ENCODE measurements around the gene CNDP2.

The CNDP2 gene

DNA sequence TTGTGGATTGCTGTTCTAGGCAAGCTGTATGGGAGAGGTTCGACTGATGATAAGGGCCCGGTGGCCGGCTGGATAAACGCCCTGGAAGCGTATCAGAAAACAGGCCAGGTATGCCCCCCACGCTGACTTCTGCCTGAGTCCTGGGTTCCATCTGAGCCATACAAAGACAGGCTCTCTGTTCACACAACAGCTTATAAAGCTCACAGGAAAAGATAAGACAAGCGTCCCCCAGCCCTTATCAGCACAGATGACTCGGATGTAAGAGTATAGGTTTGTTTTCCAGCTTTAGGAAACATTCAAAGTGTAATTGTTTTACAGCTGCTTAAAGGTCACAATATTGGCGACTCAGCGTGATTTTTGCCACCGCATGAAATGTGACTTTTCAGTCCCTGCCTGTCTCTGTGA is 12.7 kb downstream of the CNDP2 start:
- TF ChIP-seq, protein P1, sequence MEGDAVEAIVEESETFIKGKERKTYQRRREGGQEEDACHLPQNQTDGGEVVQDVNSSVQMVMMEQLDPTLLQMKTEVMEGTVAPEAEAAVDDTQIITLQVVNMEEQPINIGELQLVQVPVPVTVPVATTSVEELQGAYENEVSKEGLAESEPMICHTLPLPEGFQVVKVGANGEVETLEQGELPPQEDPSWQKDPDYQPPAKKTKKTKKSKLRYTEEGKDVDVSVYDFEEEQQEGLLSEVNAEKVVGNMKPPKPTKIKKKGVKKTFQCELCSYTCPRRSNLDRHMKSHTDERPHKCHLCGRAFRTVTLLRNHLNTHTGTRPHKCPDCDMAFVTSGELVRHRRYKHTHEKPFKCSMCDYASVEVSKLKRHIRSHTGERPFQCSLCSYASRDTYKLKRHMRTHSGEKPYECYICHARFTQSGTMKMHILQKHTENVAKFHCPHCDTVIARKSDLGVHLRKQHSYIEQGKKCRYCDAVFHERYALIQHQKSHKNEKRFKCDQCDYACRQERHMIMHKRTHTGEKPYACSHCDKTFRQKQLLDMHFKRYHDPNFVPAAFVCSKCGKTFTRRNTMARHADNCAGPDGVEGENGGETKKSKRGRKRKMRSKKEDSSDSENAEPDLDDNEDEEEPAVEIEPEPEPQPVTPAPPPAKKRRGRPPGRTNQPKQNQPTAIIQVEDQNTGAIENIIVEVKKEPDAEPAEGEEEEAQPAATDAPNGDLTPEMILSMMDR (IDR thresholded peaks at IDR 0.05; ENCODE audit: extremely low read depth, insufficient read depth, missing control alignments): no peak
- DNase-seq (ENCODE audit: low spot score): no peak
- in situ Hi-C loops (cut with MboI; ENCODE audit: low pct_unique_long_range_greater_than_20kb, low sequenced_read_pairs, unreplicated experiment): no loop called here

DNA sequence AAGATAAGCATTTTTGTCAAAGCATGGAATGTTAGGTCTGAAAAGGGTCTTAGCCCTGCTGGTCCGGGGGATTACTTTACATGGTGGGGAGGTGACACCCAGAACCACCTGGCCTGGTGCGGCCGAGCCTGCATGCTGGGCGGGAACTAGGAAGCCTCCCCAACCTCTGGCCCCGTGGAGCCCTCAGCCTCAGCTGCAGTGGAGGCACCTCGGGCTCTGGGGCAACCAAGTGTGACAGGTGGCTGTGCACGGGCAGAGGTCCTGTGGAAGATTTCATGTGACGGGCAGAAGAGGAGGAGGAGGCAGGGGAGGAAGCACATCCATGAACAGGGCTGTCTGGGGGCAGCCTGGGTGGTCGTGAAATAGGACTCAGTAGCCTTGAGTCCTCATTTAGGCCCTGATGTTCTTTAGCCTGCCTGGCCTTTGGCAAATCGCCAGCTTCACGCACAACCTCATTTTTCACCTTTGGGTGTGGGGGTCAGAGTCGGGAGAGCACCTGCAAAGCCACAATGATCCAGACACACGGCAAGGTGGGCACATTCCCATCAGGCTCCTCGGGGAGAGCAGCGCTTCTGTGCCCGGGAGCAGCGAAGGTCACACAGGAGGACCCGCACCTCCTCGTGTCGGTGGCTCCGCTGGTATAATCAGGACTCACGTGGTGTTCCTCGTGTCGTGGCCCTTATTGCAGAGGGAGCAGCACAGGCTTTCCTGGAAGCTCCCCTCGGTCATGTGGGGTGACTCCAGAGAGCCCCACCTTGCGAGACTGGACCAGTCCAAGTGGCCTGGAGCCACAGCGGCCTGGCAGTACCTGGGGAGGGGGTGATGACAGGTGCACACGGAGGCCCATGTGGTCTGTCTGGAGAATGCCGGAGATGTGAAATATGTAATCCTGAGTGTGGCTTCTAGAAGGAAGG is 13.9 kb downstream of the CNDP2 start:
- in situ Hi-C loops (cut with MboI; ENCODE audit: low pct_unique_long_range_greater_than_20kb, low sequenced_read_pairs, unreplicated experiment): no loop called here
- TF ChIP-seq, protein P1 (IDR thresholded peaks at IDR 0.05; ENCODE audit: extremely low read depth, insufficient read depth, missing control alignments): no peak
- no peak for DNase-seq (ENCODE audit: low spot score)

DNA sequence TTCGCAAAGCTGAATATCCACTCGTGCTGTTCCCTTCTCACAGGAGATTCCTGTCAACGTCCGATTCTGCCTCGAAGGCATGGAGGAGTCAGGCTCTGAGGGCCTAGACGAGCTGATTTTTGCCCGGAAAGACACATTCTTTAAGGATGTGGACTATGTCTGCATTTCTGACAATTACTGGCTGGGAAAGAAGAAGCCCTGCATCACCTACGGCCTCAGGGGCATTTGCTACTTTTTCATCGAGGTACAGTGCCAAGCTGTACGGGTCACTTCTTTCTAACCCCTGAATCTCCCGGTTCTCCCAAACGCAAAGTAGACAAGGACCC is 14.6 kb downstream of the CNDP2 start:
- TF ChIP-seq, protein P1 (IDR thresholded peaks at IDR 0.05; ENCODE audit: extremely low read depth, insufficient read depth, missing control alignments): no peak
- DNase-seq (ENCODE audit: low spot score): no peak
- in situ Hi-C loops (cut with MboI; ENCODE audit: low pct_unique_long_range_greater_than_20kb, low sequenced_read_pairs, unreplicated experiment): no loop called here

DNA sequence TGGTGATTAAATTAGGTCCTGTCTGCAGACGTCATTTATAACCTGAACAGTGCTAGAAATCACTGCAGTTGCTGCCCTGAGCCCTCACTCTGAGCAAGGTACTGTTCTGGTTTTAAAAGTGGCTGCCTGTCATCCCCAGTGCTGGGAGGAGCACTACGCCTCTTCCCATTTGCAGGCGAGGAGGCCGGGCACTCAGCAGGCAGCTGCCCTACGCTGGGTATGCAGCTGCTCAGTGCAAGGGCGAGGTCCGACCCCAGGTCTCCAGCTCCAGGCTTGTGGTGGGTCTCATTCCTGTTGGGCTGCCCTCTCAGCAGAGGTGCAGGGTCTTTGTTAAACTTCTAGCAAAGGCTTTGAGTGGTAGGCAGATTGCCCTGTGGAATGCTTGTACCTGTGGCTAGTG is 15.7 kb downstream of the CNDP2 start:
- TF ChIP-seq, protein P1 (IDR thresholded peaks at IDR 0.05; ENCODE audit: extremely low read depth, insufficient read depth, missing control alignments): no peak
- in situ Hi-C loops (cut with MboI; ENCODE audit: low pct_unique_long_range_greater_than_20kb, low sequenced_read_pairs, unreplicated experiment): no loop called here
- no peak for DNase-seq (ENCODE audit: low spot score)

DNA sequence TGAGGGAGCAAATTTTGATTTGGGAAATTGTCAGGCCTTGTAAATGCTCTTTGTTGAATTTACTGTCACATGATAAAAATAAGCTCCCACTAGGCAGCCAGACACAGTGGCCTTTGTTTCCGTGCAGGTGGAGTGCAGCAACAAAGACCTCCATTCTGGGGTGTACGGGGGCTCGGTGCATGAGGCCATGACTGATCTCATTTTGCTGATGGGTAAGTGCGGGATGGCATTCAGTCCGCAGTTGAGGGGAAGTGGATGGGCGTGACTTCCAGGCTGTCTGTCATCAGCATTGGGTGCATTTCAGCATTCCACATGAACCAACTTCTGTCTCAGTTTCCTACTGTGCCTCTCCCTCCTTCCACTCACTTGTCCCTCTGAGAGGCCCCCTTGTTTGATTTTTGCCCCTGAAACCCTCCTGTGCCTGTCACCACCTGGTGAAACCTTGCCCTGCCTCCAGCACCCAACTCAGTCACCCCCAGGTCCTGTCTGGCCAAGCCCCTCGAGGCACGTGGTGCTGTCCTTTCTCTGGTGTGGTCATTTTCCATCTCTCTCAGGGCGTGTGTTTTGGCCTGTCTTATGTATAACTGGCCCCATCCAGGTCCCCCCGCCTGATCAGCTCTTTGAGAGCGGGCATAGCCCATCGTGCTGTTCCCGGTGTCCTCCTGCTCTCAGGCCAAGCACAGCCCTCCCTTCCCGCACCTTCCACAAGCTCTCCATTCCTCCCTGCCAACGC is 16.3 kb downstream of the CNDP2 start:
- TF ChIP-seq, protein P1 (IDR thresholded peaks at IDR 0.05; ENCODE audit: extremely low read depth, insufficient read depth, missing control alignments): no peak
- in situ Hi-C loops (cut with MboI; ENCODE audit: low pct_unique_long_range_greater_than_20kb, low sequenced_read_pairs, unreplicated experiment): no loop called here
- no peak for DNase-seq (ENCODE audit: low spot score)

DNA sequence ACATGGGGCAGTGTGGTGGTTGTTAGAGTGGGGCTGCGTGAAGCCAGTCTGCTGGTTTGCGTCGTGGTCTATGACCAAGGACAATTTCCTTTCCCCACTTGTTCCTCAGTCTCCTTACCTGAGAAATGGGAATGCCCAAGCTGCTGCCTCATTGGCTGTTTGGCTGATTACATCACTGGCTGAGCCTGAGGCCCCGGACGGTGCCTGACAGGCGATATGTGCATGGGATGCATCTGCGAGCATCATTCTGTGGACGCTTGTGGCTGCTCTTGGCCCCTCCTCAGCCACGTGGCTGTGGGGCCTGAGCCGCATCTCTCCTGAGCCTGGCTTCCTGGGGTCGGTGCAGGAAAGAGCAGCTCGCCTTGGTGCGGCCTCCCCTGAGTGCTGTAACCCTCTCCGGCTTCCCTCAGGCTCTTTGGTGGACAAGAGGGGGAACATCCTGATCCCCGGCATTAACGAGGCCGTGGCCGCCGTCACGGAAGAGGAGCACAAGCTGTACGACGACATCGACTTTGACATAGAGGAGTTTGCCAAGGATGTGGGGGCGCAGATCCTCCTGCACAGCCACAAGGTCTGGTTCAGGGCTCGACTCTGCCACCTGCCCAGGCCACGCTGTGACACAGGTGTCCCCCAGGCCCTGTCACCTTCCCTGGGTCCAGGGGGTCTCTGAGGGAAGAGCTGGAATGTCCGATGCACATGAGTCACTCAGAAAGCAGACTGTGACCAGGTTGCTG is 17.2 kb downstream of the CNDP2 start:
- DNase-seq (ENCODE audit: low spot score): no peak
- in situ Hi-C loops (cut with MboI; ENCODE audit: low pct_unique_long_range_greater_than_20kb, low sequenced_read_pairs, unreplicated experiment): no loop called here
- TF ChIP-seq, protein P1 (IDR thresholded peaks at IDR 0.05; ENCODE audit: extremely low read depth, insufficient read depth, missing control alignments): no peak
